T-helper 9 cell (primary cell): Measurements from ENCODE around the gene DAG1.

Source experiments
- DNase-seq: peaks from one replicate; pipeline ENCODE4 v3.0.0-alpha.2; 2020

Gene DAG1

GRCh38 chr3:49518441-49518840 lies 48.4 kb downstream of the DAG1 start:
- no peak for DNase-seq

DNA sequence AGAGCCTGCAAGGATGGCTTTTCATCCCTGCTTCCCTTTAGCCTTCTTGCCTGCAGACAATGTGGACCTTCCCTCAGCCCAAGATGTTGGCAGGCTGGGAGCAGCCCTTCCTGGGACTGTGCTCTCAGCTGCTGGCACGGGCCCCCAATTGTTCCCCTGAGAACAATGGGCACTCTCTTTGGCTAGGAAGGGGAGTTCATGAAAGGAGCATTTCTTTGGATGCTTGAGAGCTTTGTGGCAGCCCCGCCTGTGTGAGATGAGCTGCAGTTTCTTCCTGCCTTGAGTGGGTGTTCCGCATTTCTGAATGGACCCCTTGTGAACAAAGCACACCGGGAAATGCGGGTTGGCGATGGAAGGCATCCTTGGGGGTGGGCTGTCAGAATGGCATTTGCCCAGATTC lies 49.2 kb downstream of the DAG1 start:
- DNase-seq: no peak

GRCh38 chr3:49519916-49520385 lies 49.9 kb downstream of the DAG1 start:
- no peak for DNase-seq

DNA sequence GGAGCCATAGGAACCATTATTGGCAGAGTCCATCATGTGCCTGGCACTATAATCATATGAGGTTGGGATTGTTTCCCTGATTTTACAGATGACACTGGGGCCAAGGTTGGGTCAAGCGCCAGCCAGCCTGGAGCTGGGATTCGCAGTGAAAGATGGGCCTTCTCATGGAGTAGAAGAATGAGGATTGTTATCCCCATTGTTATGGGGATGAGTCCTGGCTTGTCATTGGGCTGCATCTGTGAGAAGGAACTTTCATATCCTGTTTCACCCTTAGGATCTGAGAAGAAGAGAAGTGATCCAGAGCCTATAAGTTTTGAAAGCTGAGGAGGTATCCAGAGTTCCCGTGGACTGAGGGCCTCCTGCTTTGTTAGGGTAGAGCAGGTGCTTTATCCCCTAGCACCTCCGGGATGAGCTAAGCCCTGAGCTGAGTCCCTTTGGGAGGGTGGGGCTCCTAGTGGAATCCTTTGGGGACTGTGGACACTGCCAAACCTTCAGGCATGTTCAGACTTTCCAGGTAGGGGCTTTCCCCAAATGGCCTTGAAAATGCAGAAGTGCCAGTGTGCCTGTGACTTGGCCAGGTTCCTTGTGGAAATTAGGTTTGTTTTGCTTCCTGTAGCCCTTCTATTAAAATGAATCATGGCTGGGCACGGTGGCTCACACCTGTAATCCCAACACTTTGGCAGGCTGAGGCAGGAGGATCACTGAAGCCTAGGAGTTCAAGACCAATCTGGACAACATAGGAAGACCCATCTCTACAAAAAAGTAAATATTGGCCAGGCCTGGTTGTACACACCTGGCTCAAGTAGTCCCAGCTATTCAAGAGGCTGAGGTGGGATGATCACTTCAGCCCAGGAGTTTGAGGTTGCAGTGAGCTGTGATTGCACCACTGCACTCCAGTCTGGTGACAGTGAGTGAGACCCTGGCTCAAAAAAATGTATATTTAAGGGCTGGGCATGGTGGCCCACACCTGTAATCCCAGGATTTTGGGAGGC lies 54.0 kb downstream of the DAG1 start:
- no peak for DNase-seq

DNA sequence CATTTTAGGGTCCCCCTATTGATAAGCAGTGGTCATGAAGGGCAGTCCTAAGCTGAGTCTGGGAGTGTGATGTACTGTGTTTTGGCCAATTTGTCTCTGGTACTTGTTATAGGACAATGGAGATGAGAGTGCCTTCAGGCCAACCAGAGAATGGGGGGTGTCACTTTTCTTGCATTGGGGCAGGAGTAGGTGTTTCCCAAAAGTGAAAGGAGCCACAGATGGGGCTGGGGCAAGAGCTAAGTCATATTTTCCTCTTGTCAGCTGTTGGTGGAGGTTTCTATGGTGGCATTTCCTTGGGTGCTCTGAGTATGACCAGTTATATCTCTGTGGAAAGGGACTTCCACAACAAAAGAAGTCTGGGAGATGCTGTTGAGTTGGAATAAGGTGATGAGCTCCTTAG lies 59.5 kb downstream of the DAG1 start:
- no peak for DNase-seq

GRCh38 chr3:49530231-49530630 lies 60.2 kb downstream of the DAG1 start:
- no peak for DNase-seq

DNA sequence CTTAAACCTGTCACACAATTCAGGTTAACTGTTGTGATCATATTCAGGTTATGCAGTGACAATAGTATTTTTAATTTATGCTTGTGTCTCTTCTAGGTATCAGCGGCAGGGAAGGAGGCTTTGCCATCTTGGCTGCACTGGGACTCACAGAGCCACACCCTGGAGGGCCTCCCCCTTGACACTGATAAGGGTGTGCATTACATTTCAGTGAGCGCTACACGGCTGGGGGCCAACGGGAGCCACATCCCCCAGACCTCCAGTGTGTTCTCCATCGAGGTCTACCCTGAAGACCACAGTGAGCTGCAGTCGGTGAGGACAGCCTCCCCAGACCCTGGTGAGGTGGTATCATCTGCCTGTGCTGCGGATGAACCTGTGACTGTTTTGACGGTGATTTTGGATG lies 60.6 kb downstream of the DAG1 start:
- DNase-seq: no peak

GRCh38 chr3:49531218-49531617 lies 61.2 kb downstream of the DAG1 start:
- DNase-seq: no peak

- DNase-seq: no peak
Observed at GRCh38 chr3:49531715-49532114, 61.6 kb downstream of the DAG1 start.

DNA sequence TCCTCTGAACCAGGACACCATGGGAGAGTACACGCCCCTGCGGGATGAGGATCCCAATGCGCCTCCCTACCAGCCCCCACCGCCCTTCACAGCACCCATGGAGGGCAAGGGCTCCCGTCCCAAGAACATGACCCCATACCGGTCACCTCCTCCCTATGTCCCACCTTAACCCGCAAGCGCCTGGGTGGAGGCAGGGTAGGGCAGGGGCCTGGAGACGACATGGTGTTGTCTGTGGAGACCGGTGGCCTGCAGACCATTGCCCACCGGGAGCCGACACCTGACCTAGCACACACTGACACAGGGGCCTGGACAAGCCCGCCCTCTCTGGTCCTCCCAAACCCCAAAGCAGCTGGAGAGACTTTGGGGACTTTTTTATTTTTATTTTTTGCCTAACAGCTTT lies 63.0 kb downstream of the DAG1 start:
- no peak for DNase-seq

DNA sequence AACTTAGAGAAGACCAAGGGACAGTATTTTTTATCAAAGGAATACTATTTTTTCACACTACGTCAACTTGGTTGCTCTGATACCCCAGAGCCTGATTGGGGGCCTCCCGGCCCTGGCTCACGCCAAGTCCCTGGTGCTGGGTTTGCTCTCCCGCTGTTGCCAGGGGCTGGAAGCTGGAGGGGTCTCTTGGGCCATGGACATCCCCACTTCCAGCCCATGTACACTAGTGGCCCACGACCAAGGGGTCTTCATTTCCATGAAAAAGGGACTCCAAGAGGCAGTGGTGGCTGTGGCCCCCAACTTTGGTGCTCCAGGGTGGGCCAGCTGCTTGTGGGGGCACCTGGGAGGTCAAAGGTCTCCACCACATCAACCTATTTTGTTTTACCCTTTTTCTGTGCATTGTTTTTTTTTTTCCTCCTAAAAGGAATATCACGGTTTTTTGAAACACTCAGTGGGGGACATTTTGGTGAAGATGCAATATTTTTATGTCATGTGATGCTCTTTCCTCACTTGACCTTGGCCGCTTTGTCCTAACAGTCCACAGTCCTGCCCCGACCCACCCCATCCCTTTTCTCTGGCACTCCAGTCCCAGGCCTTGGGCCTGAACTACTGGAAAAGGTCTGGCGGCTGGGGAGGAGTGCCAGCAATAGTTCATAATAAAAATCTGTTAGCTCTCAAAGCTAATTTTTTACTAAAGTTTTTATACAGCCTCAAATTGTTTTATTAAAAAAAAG lies 63.9 kb downstream of the DAG1 start:
- DNase-seq: no peak

- no peak for DNase-seq
Observed at GRCh38 chr3:49534581-49535441, 64.7 kb downstream of the DAG1 start.

GRCh38 chr3:49535971-49536874 lies 66.2 kb downstream of the DAG1 start:
- no peak for DNase-seq

DNA sequence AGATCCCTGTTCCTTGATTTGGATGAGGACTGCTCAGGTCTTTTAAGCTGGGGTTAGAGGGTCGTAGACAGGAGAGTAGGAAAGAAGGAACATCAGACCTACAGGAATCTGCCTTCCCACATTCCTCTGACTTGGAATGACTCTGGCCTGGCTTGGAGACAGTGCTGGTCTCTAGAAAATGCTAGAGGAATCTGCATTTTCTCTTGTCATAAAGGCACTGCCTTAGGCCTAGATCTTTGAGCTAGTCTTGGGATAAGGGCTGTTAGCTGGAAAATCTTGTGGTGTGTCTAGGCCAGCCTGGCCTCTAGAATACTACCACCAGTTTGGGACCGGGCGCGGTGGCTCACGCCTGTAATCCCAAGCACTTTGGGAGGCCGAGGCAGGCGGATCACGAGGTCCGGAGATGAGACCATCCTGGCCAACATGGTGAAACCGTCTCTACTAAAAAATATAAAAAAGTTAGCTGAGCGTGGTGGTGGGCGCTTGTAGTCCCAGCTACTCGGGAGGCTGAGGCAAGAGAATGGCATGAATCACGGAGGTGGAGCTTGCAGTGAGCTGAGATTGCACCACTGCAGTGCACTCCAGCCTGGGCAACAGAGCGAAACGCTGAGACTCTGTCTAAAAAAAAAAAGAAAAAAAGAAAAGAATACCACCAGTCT lies 66.9 kb downstream of the DAG1 start:
- DNase-seq: no peak

- peak; percentile 95 for DNase-seq
Observed at GRCh38 chr3:49539659-49540560, 69.8 kb downstream of the DAG1 start.

GRCh38 chr3:49552087-49552486 lies 82.0 kb downstream of the DAG1 start:
- DNase-seq: no peak

- DNase-seq: no peak
Observed at GRCh38 chr3:49553324-49553691, 83.2 kb downstream of the DAG1 start.

DNA sequence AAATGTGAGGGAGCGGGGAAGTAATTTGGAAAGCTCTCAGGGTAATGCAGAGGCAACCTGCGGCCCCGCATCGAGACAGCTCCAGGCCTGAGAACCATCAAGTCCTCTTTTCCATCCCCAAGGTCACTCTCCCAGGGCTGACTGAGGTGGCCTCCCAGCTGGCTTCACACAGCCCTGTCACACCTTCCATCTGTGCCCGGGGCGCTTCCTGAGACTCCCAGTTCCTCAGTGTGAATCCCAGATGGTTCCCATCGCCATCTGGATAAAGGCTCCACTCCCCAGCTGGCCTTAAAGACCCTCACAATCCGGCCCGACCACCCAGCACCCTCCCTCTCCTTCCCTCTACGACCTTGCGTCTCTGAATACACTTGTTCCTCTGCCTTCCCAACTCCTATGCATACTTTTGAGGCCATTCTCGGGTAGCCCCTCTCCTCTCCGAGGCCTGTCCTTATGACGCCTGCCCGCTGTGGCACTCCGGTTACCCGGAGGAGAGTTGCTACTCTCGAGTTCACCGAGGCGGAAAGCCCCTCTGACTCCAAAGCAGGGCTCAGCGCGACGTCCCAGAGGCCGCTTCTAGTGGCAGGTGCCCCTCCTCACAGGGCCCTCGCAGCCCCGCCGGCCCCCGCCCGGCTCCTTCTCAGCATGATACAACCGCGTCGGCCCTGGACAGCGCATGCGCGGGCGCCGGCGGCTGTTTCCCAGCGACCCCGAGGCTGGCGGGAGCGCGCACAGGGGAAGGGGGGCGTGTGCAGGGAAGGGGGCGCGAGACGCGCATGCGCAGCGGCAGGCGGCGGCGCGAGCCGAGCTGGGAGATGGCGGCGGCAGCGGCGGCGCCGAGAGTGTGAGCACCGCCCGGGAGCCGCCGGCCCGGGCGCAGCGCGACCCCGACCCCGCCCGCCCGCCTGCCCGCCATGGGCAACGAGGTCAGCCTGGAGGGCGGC lies 83.9 kb downstream of the DAG1 start, which contains the start of gene BSN:
Gene BSN (plus strand): TSS at position 786 of the 941 bp plus-strand sequence. CDS start 126 bp downstream, at position 912.
- peak; percentile 56 for DNase-seq
